CD14-positive monocyte (primary cell): ENCODE data around the gene NT5C. TPM values are rescaled to one million over a fixed set of nuclear protein-coding genes. Genes with fewer than 3 reads are reported as not detected.

Experiments
- DNase-seq, 3 donors: peaks; one replicate each; pipeline ENCODE4 v3.0.0-alpha.2; 2011 to 2022
- H2AFZ ChIP-seq: 2 replicates; pipeline ENCODE4 v1.6.0; 2012; ENCODE audit warnings: mild to moderate bottlenecking, low read depth, low read length, inconsistent platforms; ENCODE audit not compliant: insufficient read depth, poor library complexity, severe bottlenecking
- H3K27ac ChIP-seq, 2 donors: 1 replicate in 1 of 2; 2 replicates in 1 of 2; pipeline ENCODE4 v1.5.1; 2012 to 2013; ENCODE audit warnings: low read length in 2 of 2, control low read depth in 1 of 2, inconsistent platforms in 1 of 2, low read depth in 1 of 2, mild to moderate bottlenecking in 1 of 2
- H3K27me3 ChIP-seq, 2 donors: one replicate each; pipeline versions ENCODE4 v1.6.0 to v1.6.1; 2011 to 2013; ENCODE audit warnings: low read length in 2 of 2; ENCODE audit not compliant: control insufficient read depth in 2 of 2, insufficient read depth in 2 of 2
- H3K36me3 ChIP-seq, 2 donors: replicated peaks in 1 of 2; 1 replicate in 1 of 2; 2 replicates in 1 of 2; pipeline versions ENCODE4 v1.5.1 to v1.6.1; 2012 to 2013; ENCODE audit warnings: low read length in 2 of 2, control low read depth in 1 of 2, inconsistent platforms in 1 of 2, mild to moderate bottlenecking in 1 of 2; ENCODE audit not compliant: insufficient read depth in 2 of 2, control insufficient read depth in 1 of 2
- H3K4me1 ChIP-seq, 2 donors: 1 replicate in 1 of 2; 2 replicates in 1 of 2; pipeline versions ENCODE4 v1.5.1 to v1.6.1; 2012 to 2013; ENCODE audit warnings: low read length in 2 of 2, control low read depth in 1 of 2, inconsistent platforms in 1 of 2, mild to moderate bottlenecking in 1 of 2, moderate library complexity in 1 of 2; ENCODE audit not compliant: insufficient read depth in 2 of 2, control insufficient read depth in 1 of 2
- H3K4me2 ChIP-seq: replicated peaks from 2 replicates; pipeline ENCODE3; 2012; ENCODE audit warnings: low read length, moderate library complexity, mild to moderate bottlenecking; ENCODE audit not compliant: poor library complexity, severe bottlenecking; ENCODE audit errors: extremely low read depth
- H3K4me3 ChIP-seq, 3 experiments: fragments of 200-600 bp in 1 of 3; sonication (generic) in 1 of 3; replicated peaks in 1 of 3; 1 replicate in 2 of 3; 2 replicates in 1 of 3; pipeline ENCODE4 v1.5.1; 2011 to 2013; ENCODE audit warnings: low read length in 3 of 3, mild to moderate bottlenecking in 3 of 3, control low read depth in 2 of 3, low read depth in 2 of 3, inconsistent platforms in 1 of 3, moderate library complexity in 1 of 3
- H3K79me2 ChIP-seq: 2 replicates; pipeline ENCODE4 v1.6.0; 2012; ENCODE audit warnings: mild to moderate bottlenecking, control low read depth, inconsistent platforms, low read length, moderate library complexity; ENCODE audit not compliant: insufficient read depth
- H3K9ac ChIP-seq: 2 replicates; pipeline ENCODE4 v1.6.0; 2017; ENCODE audit warnings: low read length, mild to moderate bottlenecking; ENCODE audit not compliant: insufficient read depth, poor library complexity, severe bottlenecking
- H3K9me3 ChIP-seq, 2 donors: replicated peaks in 1 of 2; 1 replicate in 1 of 2; 2 replicates in 1 of 2; pipeline versions ENCODE4 v1.5.1 to v1.6.1; 2012 to 2013; ENCODE audit warnings: low read length in 2 of 2, control low read depth in 1 of 2; ENCODE audit not compliant: control insufficient read depth in 1 of 2, insufficient read depth in 1 of 2
- H4K20me1 ChIP-seq: 2 replicates; pipeline ENCODE4 v1.6.0; 2012; ENCODE audit warnings: mild to moderate bottlenecking, low read length, control low read depth, moderate library complexity; ENCODE audit not compliant: insufficient read depth
- H3K27ac Mint-ChIP-seq, 7 donors: one replicate each; pipeline ENCODE4 v1.8.0; 2020; ENCODE audit warnings: mild to moderate bottlenecking in 7 of 7, mixed read lengths in 7 of 7, moderate library complexity in 6 of 7, inconsistent platforms in 2 of 7
- H3K27me3 Mint-ChIP-seq, 3 donors: one replicate each; pipeline ENCODE4 v1.8.0; 2021 to 2022; ENCODE audit warnings: low read depth in 3 of 3, mild to moderate bottlenecking in 3 of 3, mixed read lengths in 3 of 3, moderate library complexity in 3 of 3, inconsistent platforms in 1 of 3
- H3K36me3 Mint-ChIP-seq, 2 donors: one replicate each; pipeline ENCODE4 v1.8.0; 2020; ENCODE audit warnings: mixed read lengths in 2 of 2, inconsistent platforms in 1 of 2, mild to moderate bottlenecking in 1 of 2
- H3K4me1 Mint-ChIP-seq: one replicate; pipeline ENCODE4 v1.8.0; 2020; ENCODE audit warnings: mild to moderate bottlenecking, mixed read lengths
- H3K4me3 Mint-ChIP-seq, 2 donors: one replicate each; pipeline ENCODE4 v1.8.0; 2020; ENCODE audit warnings: mild to moderate bottlenecking in 2 of 2, mixed read lengths in 2 of 2, moderate library complexity in 1 of 2
- H3K9me3 Mint-ChIP-seq, 7 donors: one replicate each; pipeline ENCODE4 v1.8.0; 2020 to 2022; ENCODE audit warnings: mixed read lengths in 7 of 7, mild to moderate bottlenecking in 6 of 7, moderate library complexity in 6 of 7, inconsistent platforms in 2 of 7
- CTCF ChIP-seq: fragments of 200-600 bp; IDR thresholded peaks from one replicate; pipeline ENCODE4 v1.8.0; 2022; ENCODE audit warnings: antibody characterized with exemption, mild to moderate bottlenecking
- WGBS: methylation state at CpG from one replicate; pipeline ENCODE4 v1.1.5; 2013; ENCODE audit warnings: missing lambda C conversion rate; ENCODE audit not compliant: insufficient coverage; 5-methylcytosine and 5-hydroxymethylcytosine counted together
- intact Hi-C, 2 donors: fragments of 100-400 bp; cut with micrococcal nuclease; formaldehyde crosslinking; loops; one replicate each; pipeline versions ENCODE4 v1.15.0 to v1.15.1; 2023
- polyA plus RNA-seq, 3 donors: library from polyadenylated mRNA; depleted of rRNA in 1 of 3; unstranded in 2 of 3; stranded (reverse) in 1 of 3; fragments of 300-500 nt in 2 of 3; fragments of >200 nt in 1 of 3; fragmentation: Illumina TruSeq in 2 of 3; gene quantifications; 1 replicate in 2 of 3; 2 replicates in 1 of 3; pipeline ENCODE4 v1.2.3, GENCODE V29; 2012 to 2021
- small RNA-seq: library from RNA; depleted of rRNA; stranded (forward); fragments of <200 nt; gene quantifications from one replicate; pipeline ENCODE3, GENCODE V24; 2012; ENCODE audit warnings: low read depth; ENCODE audit not compliant: insufficient read length

The NT5C gene
- polyA plus RNA-seq, 3 donors, result 27.8 to 45.6 (median 36.2) TPM

GRCh38 chr17:75082683-75083082, 48.9 kb downstream of the NT5C start:
- no peak for TF ChIP-seq CTCF

GRCh38 chr17:75081611-75082540, 49.7 kb downstream of the NT5C start:
- H3K9ac ChIP-seq, result no peak overlapping the region
- no peak overlapping the region for H3K4me2 ChIP-seq
- no peak for DNase-seq
- H3K9me3 ChIP-seq, result no peaks in the 10 kb centered on the region
- no peak overlapping the region for H3K4me3 ChIP-seq
- Mint-ChIP-seq H3K4me3 (no peak overlapping the region), H3K36me3 (no peaks in the 10 kb centered on the region), H3K9me3 (peaks cover 0 to 4% (median 0%) of the 10 kb centered on the region in 7 donors), H3K4me1 (peaks cover 59% of the 10 kb centered on the region), H3K27me3 (peaks cover 0 to 4% (median 1%) of the 10 kb centered on the region in 3 donors), H3K27ac (no peak overlapping the region)
- H3K27ac ChIP-seq, result no peak overlapping the region
- no peaks in the 10 kb centered on the region for H3K36me3 ChIP-seq
- no peaks in the 10 kb centered on the region for H3K27me3 ChIP-seq
- no peaks in the 10 kb centered on the region for H4K20me1 ChIP-seq
- no peak overlapping the region for H2AFZ ChIP-seq
- H3K4me1 ChIP-seq, result peaks cover 50 to 57% of the 10 kb centered on the region in 2 donors
- intact Hi-C loops, result no loop called here
- WGBS, result 96% methylated on average over 11 of the region's 13 CpGs
- no peak for TF ChIP-seq CTCF
- H3K79me2 ChIP-seq, result no peaks in the 10 kb centered on the region

More at GRCh38 chr17:75082683-75083082, 48.9 kb downstream of the NT5C start:
- Histone ChIP-seq H3K9ac (no peak overlapping the region), H3K4me2 (no peak overlapping the region), H3K79me2 (peaks cover under 1% of the 10 kb centered on the region), H3K27ac (no peak overlapping the region), H3K4me1 (peaks cover 50 to 56% of the 10 kb centered on the region in 2 donors), H3K27me3 (no peaks in the 10 kb centered on the region), H3K36me3 (no peaks in the 10 kb centered on the region), H4K20me1 (no peaks in the 10 kb centered on the region), H3K9me3 (no peaks in the 10 kb centered on the region), H3K4me3 (no peak overlapping the region), H2AFZ (no peak overlapping the region)
- peaks cover 0 to 4% (median 1%) of the 10 kb centered on the region in 3 donors for H3K27me3 Mint-ChIP-seq
- WGBS, result 87% methylated on average over 3 of the region's 6 CpGs
- H3K36me3 Mint-ChIP-seq, result no peaks in the 10 kb centered on the region
- no peak overlapping the region for H3K27ac Mint-ChIP-seq
- DNase-seq, result no peak
- H3K4me3 Mint-ChIP-seq, result no peak overlapping the region
- peaks cover 57% of the 10 kb centered on the region for H3K4me1 Mint-ChIP-seq
- peaks cover 0 to 4% (median 0%) of the 10 kb centered on the region in 7 donors for H3K9me3 Mint-ChIP-seq
- intact Hi-C loops, result no loop called here

Small RNAs within 50 kb of the gene (small RNA-seq; reads per million reads assigned to genes)
- gene RF00019, result not detected

Other genes starting within 250 kb of the NT5C start
- not detected for gene FADS6, start 238.1 kb downstream of the NT5C start, polyA plus RNA-seq
- gene USH1G, start 208.5 kb downstream of the NT5C start, polyA plus RNA-seq, result not detected
- under 1 TPM in 1 of 3 donors, not detected in 2; 0.05 TPM for gene OTOP2, start 207.5 kb downstream of the NT5C start, polyA plus RNA-seq
- gene OTOP3, start 195.8 kb downstream of the NT5C start, polyA plus RNA-seq, result not detected
- not detected for gene HID1, start 159.0 kb downstream of the NT5C start, polyA plus RNA-seq
- under 1 TPM in 1 of 3 donors, not detected in 2; 0.05 TPM for gene CDR2L, start 144.1 kb downstream of the NT5C start, polyA plus RNA-seq
- 10 to 100 TPM; 18.9 to 52.6 (median 44.4) TPM for gene MRPL58, start 119.1 kb downstream of the NT5C start, polyA plus RNA-seq
- 100 to 1,000 TPM; 139 to 451 (median 437) TPM for gene ATP5PD, start 84.8 kb downstream of the NT5C start, polyA plus RNA-seq
- gene KCTD2, start 84.5 kb downstream of the NT5C start, polyA plus RNA-seq, result 10 to 100 TPM in 1 of 3 donors, 1 to 10 TPM in 2; 2.8 to 17.0 (median 2.9) TPM
- gene SLC16A5, start 43.8 kb downstream of the NT5C start, polyA plus RNA-seq, result 10 to 100 TPM; 26.1 to 99.4 (median 27.0) TPM
- gene ARMC7, start 21.8 kb downstream of the NT5C start, polyA plus RNA-seq, result 10 to 100 TPM in 1 of 3 donors, 1 to 10 TPM in 2; 1.3 to 11.8 (median 2.1) TPM
- gene JPT1, start 22.8 kb upstream of the NT5C start, polyA plus RNA-seq, result 100 to 1,000 TPM in 2 of 3 donors, 10 to 100 TPM in 1; 79.7 to 181 (median 156) TPM
- gene SUMO2, start 51.2 kb upstream of the NT5C start, polyA plus RNA-seq, result 100 to 1,000 TPM in 2 of 3 donors, 10 to 100 TPM in 1; 64.9 to 318 (median 282) TPM
- gene NUP85, start 73.9 kb upstream of the NT5C start, polyA plus RNA-seq, result 10 to 100 TPM; 36.3 to 94.2 (median 38.7) TPM
- gene GGA3, start 129.9 kb upstream of the NT5C start, polyA plus RNA-seq, result 100 to 1,000 TPM in 1 of 3 donors, 10 to 100 TPM in 1, 1 to 10 TPM in 1; 4.3 to 162 (median 15.7) TPM
- 100 to 1,000 TPM in 2 of 3 donors, 10 to 100 TPM in 1; 26.7 to 122 (median 101) TPM for gene MRPS7, start 130.1 kb upstream of the NT5C start, polyA plus RNA-seq
- gene MIF4GD, start 139.5 kb upstream of the NT5C start, polyA plus RNA-seq, result 100 to 1,000 TPM in 1 of 3 donors, 10 to 100 TPM in 2; 66.9 to 103 (median 80.6) TPM
- 10 to 100 TPM; 14.4 to 21.5 (median 18.8) TPM for gene SLC25A19, start 157.7 kb upstream of the NT5C start, polyA plus RNA-seq